Stimulated activated effector memory CD8-positive, alpha-beta T cell treated with anti-CD3 and anti-CD28 coated beads, Interleukin-12 subunit alpha, Interleukin-12 subunit beta, amount 100 ng/mL, for 72 hours (primary cell): ENCODE data around the gene SLC5A12.
A peak's percentile ranks its signal among the peaks of the same experiment; 100 is the strongest.
"Not testable (repeated sequence)": the region's sequence is repeated elsewhere in the genome, so short reads cannot be mapped to it uniquely, and the experiment has no call there.

ENCODE experiments used
- ATAC-seq: fragments of 150-1000 bp; cut with Tn5 transposase; 2 replicates; pipeline ENCODE4 v1.10.0; 2021
- DNase-seq, 2 donors: peaks; one replicate each; pipeline ENCODE4 v3.0.0; 2021 to 2022; ENCODE audit warnings: low spot score in 2 of 2
- H3K27ac Mint-ChIP-seq: one replicate; pipeline ENCODE4 v1.8.0; 2022; ENCODE audit warnings: mild to moderate bottlenecking, mixed read lengths
- H3K36me3 Mint-ChIP-seq: one replicate; pipeline ENCODE4 v1.8.0; 2022; ENCODE audit warnings: mild to moderate bottlenecking, mixed read lengths
- H3K4me1 Mint-ChIP-seq: one replicate; pipeline ENCODE4 v1.8.0; 2022; ENCODE audit warnings: mixed read lengths
- H3K4me3 Mint-ChIP-seq: one replicate; pipeline ENCODE4 v1.8.0; 2022; ENCODE audit warnings: mild to moderate bottlenecking, mixed read lengths
- H3K9me3 Mint-ChIP-seq: one replicate; pipeline ENCODE4 v1.8.0; 2022; ENCODE audit warnings: mixed read lengths

Gene SLC5A12

GRCh38 chr11:26702406-26702805, 19.5 kb downstream of the SLC5A12 start:
- no peaks in the 10 kb centered on the region for H3K36me3 Mint-ChIP-seq
- DNase-seq: no peak
- H3K4me3 Mint-ChIP-seq: no peak overlapping the region
- peaks cover 13% of the 10 kb centered on the region for H3K9me3 Mint-ChIP-seq
- no peaks in the 10 kb centered on the region for H3K4me1 Mint-ChIP-seq
- no peak for ATAC-seq
- no peak overlapping the region for H3K27ac Mint-ChIP-seq

DNA sequence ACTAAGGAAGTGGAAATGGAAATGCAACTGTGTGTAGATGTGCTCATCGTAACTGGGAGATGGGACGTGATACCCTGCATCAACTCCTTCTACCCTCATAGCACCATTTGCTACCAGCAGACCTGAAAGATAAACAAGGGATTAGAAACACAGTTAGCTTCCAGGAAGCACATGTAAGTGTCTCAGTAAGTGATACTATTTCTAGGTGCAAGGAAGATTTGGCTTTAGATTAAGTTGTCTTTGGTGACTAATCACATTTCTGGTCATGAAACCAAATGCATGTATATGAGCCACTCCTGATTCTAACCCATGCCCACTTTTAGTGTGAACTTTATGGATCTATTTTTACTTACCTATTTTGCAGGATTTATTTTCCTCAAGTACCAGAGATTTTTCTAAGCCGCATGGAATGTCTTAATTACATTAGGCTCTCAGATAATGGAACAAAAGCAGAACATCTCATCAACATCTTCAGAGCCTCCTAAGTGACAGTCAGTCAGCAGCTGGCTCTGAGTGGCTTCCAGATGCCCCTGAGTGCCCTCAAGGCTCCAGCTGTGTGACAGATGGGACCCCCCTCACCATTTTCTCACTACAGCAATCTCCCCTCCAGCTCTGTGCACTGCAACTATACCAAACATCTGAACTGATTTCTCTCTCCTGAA, 21.2 kb downstream of the SLC5A12 start:
- Mint-ChIP-seq H3K36me3 (no peaks in the 10 kb centered on the region), H3K9me3 (peaks cover 14% of the 10 kb centered on the region)
- no peak for DNase-seq

GRCh38 chr11:26698224-26698623, 23.6 kb downstream of the SLC5A12 start:
- H3K4me1 Mint-ChIP-seq: no peaks in the 10 kb centered on the region
- H3K36me3 Mint-ChIP-seq: no peaks in the 10 kb centered on the region
- no peak overlapping the region for H3K4me3 Mint-ChIP-seq
- DNase-seq: no peak
- H3K27ac Mint-ChIP-seq: no peak overlapping the region
- peaks cover 8% of the 10 kb centered on the region for H3K9me3 Mint-ChIP-seq
- no peak for ATAC-seq

More for the DNA sequence above, 21.2 kb downstream of the SLC5A12 start:
- ATAC-seq: no peak
- Mint-ChIP-seq H3K4me3 (no peak overlapping the region), H3K27ac (no peak overlapping the region), H3K4me1 (no peaks in the 10 kb centered on the region)

- H3K4me3 Mint-ChIP-seq: no peak overlapping the region
- no peaks in the 10 kb centered on the region for H3K36me3 Mint-ChIP-seq
- H3K4me1 Mint-ChIP-seq: no peaks in the 10 kb centered on the region
- H3K9me3 Mint-ChIP-seq: peaks cover 8% of the 10 kb centered on the region
- H3K27ac Mint-ChIP-seq: no peak overlapping the region
- DNase-seq (no peak), ATAC-seq (no peak)
Observed at GRCh38 chr11:26696330-26696729, 25.5 kb downstream of the SLC5A12 start.

- Mint-ChIP-seq H3K36me3 (no peaks in the 10 kb centered on the region), H3K9me3 (peaks cover 2% of the 10 kb centered on the region), H3K4me1 (no peaks in the 10 kb centered on the region), H3K4me3 (no peak overlapping the region), H3K27ac (no peak overlapping the region)
- no peak for DNase-seq
- no peak for ATAC-seq
Observed at GRCh38 chr11:26688701-26689100, 33.2 kb downstream of the SLC5A12 start.

- Mint-ChIP-seq H3K4me3 (no peak overlapping the region), H3K9me3 (peaks cover 2% of the 10 kb centered on the region), H3K4me1 (no peaks in the 10 kb centered on the region), H3K27ac (no peak overlapping the region), H3K36me3 (no peaks in the 10 kb centered on the region)
- ATAC-seq: no peak
- no peak for DNase-seq
Observed at GRCh38 chr11:26687351-26687750, 34.5 kb downstream of the SLC5A12 start.

DNA sequence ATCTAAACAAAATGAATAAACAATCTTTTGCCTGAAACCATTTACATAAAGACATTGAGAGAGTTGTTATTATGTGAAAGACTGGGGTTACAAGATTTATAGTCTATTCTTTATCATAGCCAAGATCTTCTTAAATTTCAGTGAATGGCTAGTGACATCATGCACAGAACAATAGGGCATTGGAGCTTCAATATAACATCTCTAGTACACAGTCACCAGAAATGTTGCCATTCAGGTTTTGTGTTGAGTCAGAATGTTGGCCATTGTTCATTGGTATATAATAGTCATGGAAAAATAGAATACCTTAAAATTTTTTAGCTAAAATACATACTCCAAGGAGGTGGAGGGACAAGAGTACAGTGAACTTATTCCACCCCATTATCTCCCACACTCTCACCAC, 44.3 kb downstream of the SLC5A12 start:
- peaks cover 8% of the 10 kb centered on the region for H3K9me3 Mint-ChIP-seq
- no peak for ATAC-seq
- H3K4me3 Mint-ChIP-seq: no peak overlapping the region
- DNase-seq: no peak
- no peaks in the 10 kb centered on the region for H3K36me3 Mint-ChIP-seq
- H3K4me1 Mint-ChIP-seq: no peaks in the 10 kb centered on the region
- H3K27ac Mint-ChIP-seq: no peak overlapping the region

- no peaks in the 10 kb centered on the region for H3K4me1 Mint-ChIP-seq
- H3K27ac Mint-ChIP-seq: no peak overlapping the region
- peaks cover 8% of the 10 kb centered on the region for H3K9me3 Mint-ChIP-seq
- no peak for ATAC-seq
- H3K36me3 Mint-ChIP-seq: no peaks in the 10 kb centered on the region
- no peak for DNase-seq
- no peak overlapping the region for H3K4me3 Mint-ChIP-seq
Observed at GRCh38 chr11:26676641-26677040, 45.2 kb downstream of the SLC5A12 start.

GRCh38 chr11:26675233-26675928, 46.5 kb downstream of the SLC5A12 start:
- no peak for ATAC-seq
- H3K27ac Mint-ChIP-seq: no peak overlapping the region

GRCh38 chr11:26665946-26666345, 55.9 kb downstream of the SLC5A12 start:
- H3K9me3 Mint-ChIP-seq: peaks cover 18% of the 10 kb centered on the region
- H3K36me3 Mint-ChIP-seq: no peaks in the 10 kb centered on the region
- ATAC-seq (no peak), DNase-seq (no peak)
- no peak overlapping the region for H3K27ac Mint-ChIP-seq
- H3K4me1 Mint-ChIP-seq: no peaks in the 10 kb centered on the region
- H3K4me3 Mint-ChIP-seq: no peak overlapping the region

More at GRCh38 chr11:26675233-26675928, 46.5 kb downstream of the SLC5A12 start:
- Mint-ChIP-seq H3K36me3 (no peaks in the 10 kb centered on the region), H3K4me3 (no peak overlapping the region), H3K9me3 (peaks cover 11% of the 10 kb centered on the region), H3K4me1 (no peaks in the 10 kb centered on the region)
- no peak for DNase-seq

GRCh38 chr11:26665036-26665435, 56.8 kb downstream of the SLC5A12 start:
- Mint-ChIP-seq H3K27ac (no peak overlapping the region), H3K36me3 (no peaks in the 10 kb centered on the region), H3K4me1 (no peaks in the 10 kb centered on the region), H3K9me3 (peaks cover 15% of the 10 kb centered on the region), H3K4me3 (no peak overlapping the region)
- DNase-seq (no peak), ATAC-seq (no peak)

- peaks cover 3% of the 10 kb centered on the region for H3K9me3 Mint-ChIP-seq
Observed at GRCh38 chr11:26662916-26663315, 58.9 kb downstream of the SLC5A12 start.

DNA sequence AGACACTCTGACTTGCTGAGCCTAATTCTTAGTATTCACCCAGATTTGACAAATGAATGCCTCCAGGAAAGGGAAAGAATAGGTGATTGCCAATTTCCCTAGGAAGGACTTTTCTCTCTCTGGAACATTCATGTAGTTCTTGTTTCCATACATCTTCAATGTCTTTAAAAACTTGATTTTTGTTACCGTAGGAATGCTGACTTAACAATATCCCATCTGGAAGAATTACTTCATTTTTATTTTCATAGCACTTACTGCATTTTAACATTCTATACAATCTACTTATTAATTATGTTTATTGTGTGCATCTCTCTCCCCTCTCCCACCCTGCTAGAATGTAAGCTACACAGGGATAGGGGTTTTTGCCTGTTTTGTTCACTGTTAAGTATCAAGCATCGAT, 66.6 kb downstream of the SLC5A12 start:
- Mint-ChIP-seq H3K27ac (no peak overlapping the region), H3K9me3 (no peaks in the 10 kb centered on the region), H3K4me1 (no peaks in the 10 kb centered on the region), H3K4me3 (no peak overlapping the region), H3K36me3 (no peaks in the 10 kb centered on the region)
- DNase-seq (no peak), ATAC-seq (no peak)

More at GRCh38 chr11:26662916-26663315, 58.9 kb downstream of the SLC5A12 start:
- ATAC-seq (no peak), DNase-seq (no peak)
- no peak overlapping the region for H3K4me3 Mint-ChIP-seq
- no peaks in the 10 kb centered on the region for H3K36me3 Mint-ChIP-seq
- no peaks in the 10 kb centered on the region for H3K4me1 Mint-ChIP-seq
- H3K27ac Mint-ChIP-seq: no peak overlapping the region

DNA sequence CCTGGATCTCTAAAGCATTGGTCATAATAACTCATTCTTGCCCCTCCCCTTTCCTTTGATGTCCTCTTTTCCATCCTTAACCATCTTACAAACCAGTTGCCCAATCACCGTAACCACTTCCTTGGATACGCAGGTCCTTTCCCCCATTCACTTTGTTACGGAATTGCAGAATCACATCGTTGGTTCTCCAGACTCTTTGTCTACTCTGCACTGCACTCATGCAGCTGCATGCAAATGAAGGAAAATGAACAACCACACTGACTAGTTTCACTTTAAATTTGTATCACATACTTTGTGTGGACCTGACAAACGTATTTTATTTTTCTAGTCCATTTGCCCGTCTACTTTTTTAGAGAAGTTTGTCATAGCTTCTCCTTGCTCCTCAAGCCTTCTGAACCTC, 69.9 kb downstream of the SLC5A12 start:
- no peak overlapping the region for H3K27ac Mint-ChIP-seq
- ATAC-seq (no peak), DNase-seq (no peak)
- no peak overlapping the region for H3K4me3 Mint-ChIP-seq
- H3K4me1 Mint-ChIP-seq: no peaks in the 10 kb centered on the region
- H3K36me3 Mint-ChIP-seq: no peaks in the 10 kb centered on the region
- H3K9me3 Mint-ChIP-seq: peaks cover 3% of the 10 kb centered on the region

GRCh38 chr11:26649884-26650283, 72.0 kb downstream of the SLC5A12 start:
- DNase-seq: peak in 1 of 2 donors; percentile 48
- Mint-ChIP-seq H3K4me3 (no peak overlapping the region), H3K27ac (no peak overlapping the region), H3K36me3 (no peaks in the 10 kb centered on the region), H3K4me1 (no peaks in the 10 kb centered on the region), H3K9me3 (peaks cover 3% of the 10 kb centered on the region)
- no peak for ATAC-seq

GRCh38 chr11:26643314-26643713, 78.5 kb downstream of the SLC5A12 start:
- not testable (repeated sequence) for H3K36me3 Mint-ChIP-seq, ATAC-seq, H3K4me1 Mint-ChIP-seq, DNase-seq, H3K4me3 Mint-ChIP-seq, H3K27ac Mint-ChIP-seq, H3K9me3 Mint-ChIP-seq
